ENCODE results near the gene SMU1.
"Not testable (repeated sequence)": the region's sequence is repeated elsewhere in the genome, so short reads cannot be mapped to it uniquely, and the experiment has no call there.

Gene SMU1

DNA sequence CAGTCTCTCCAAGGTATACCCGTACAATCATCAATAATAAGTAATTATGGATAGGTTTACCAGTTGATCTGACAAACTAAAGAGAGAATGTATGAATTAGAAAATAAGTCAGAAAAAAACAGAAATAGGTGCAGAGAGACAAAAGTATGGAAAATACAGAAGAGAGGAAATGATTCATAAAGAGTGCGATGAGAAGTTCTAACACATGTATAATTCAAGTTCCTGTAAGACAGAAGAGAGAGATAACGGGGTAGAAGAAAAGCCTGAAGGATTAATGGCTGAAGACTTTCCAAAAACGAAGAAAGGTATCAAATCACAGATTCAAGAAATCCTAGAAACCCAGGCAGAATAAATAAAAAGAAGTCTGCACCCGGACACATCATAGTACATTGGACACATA is 16.2 kb upstream of the SMU1 start:
- Histone ChIP-seq H3K79me2 (ENCODE audit: low read length) (no peaks in the 10 kb centered on the region), H4K20me1 (ENCODE audit: insufficient read depth, low read length) (no peaks in the 10 kb centered on the region), H3K9me3 (ENCODE audit: insufficient read depth, low read length) (no peaks in the 10 kb centered on the region), H3K36me3 (replicated peaks; ENCODE audit: low read depth, low read length) (no peaks in the 10 kb centered on the region), H3K4me3 (ENCODE audit: low read length) (no peak overlapping the region), H3K27me3 (ENCODE audit: low read depth, low read length) (no peaks in the 10 kb centered on the region), H2AFZ (ENCODE audit: low read depth, low read length) (no peak overlapping the region), H3K4me2 (ENCODE audit: low read length) (no peak overlapping the region), H3K27ac (ENCODE audit: low read length) (no peak overlapping the region), H3K4me1 (ENCODE audit: low read length) (no peaks in the 10 kb centered on the region), H3K9ac (ENCODE audit: low read length) (no peak overlapping the region)
- TF ChIP-seq EZH2phosphoT487 (IDR thresholded peaks at IDR 0.05; ENCODE audit: low read depth) = no peak

DNA sequence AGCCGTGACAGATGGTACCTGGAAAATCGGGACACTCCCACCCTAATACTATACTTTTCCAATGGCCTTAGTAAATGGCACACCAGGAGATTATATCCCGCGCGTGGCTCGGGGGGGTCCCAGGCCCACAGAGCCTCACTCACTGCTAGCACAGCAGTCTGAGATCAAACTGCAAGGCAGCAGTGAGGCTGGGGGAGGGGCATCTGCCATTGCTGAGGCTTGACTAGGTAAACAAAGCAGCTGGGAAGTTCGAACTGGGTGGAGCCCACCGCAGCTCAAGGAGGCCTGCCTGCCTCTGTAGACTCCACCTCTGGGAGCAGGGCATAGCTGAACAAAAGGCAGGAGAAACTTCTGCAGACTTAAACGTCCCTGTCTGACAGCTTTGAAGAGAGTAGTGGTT is 9.2 kb upstream of the SMU1 start:
- H3K9ac ChIP-seq (ENCODE audit: low read length); H3K27me3 ChIP-seq (ENCODE audit: low read depth, low read length); H3K4me3 ChIP-seq (ENCODE audit: low read length); H3K4me2 ChIP-seq (ENCODE audit: low read length); H3K36me3 ChIP-seq (replicated peaks; ENCODE audit: low read depth, low read length); H2AFZ ChIP-seq (ENCODE audit: low read depth, low read length); H3K79me2 ChIP-seq (ENCODE audit: low read length); H4K20me1 ChIP-seq (ENCODE audit: insufficient read depth, low read length); H3K9me3 ChIP-seq (ENCODE audit: insufficient read depth, low read length); H3K27ac ChIP-seq (ENCODE audit: low read length): not testable (repeated sequence)
- H3K4me1 ChIP-seq (ENCODE audit: low read length) = peaks cover 27% of the 10 kb centered on the region

DNA sequence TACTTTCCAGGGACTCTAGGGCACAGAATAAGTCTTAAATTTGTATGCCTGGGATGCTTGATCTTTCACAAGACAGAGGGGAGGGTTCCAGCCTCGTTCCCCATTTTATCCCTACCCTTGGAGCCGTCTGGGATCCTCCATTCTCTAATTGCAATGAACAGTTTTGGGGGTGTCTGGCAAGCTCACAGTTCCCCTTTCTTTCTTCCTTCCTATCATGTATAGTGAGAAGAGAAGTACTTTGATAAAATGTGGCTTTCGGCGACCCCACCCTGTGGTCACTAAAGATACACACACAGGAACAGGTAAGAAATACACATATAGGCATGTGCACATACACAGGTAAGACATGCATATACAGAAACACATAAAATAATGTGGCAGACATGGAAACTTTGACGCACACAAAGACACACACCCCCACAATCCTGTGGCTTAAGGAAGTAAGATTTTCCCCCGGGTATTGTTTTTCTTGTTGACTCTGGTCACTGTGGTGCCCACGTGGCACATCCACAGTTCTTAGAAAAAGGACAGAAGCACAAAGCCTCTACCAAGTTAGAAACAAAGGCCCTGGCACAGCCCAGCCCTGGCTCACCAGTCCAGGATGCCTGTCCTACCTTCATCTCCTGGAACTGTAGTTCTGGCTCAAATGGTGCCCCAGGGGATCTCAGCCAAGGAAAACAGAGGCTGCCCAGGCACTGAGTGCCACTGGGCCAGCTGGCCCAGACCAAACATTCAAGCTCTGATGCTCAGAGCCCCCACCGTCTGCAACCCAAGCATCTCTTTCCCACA is 6.3 kb upstream of the SMU1 start:
- H3K27ac ChIP-seq (ENCODE audit: low read length) = no peak overlapping the region
- no peak overlapping the region for H3K4me2 ChIP-seq (ENCODE audit: low read length)

GRCh38 chr9:33082128-33082527 is 5.7 kb upstream of the SMU1 start:
- no peak overlapping the region for H3K27ac ChIP-seq (ENCODE audit: low read length)
- H3K9ac ChIP-seq (ENCODE audit: low read length) = no peak overlapping the region
- peaks cover 30% of the 10 kb centered on the region for H3K4me1 ChIP-seq (ENCODE audit: low read length)
- no peaks in the 10 kb centered on the region for H3K27me3 ChIP-seq (ENCODE audit: low read depth, low read length)
- no peaks in the 10 kb centered on the region for H3K36me3 ChIP-seq (replicated peaks; ENCODE audit: low read depth, low read length)
- no peak overlapping the region for H2AFZ ChIP-seq (ENCODE audit: low read depth, low read length)
- TF ChIP-seq EZH2phosphoT487 (IDR thresholded peaks at IDR 0.05; ENCODE audit: low read depth) (no peak), CTCF (IDR thresholded peaks at IDR 0.05; ENCODE audit: low read depth, low read length) (no peak)
- H3K79me2 ChIP-seq (ENCODE audit: low read length) = no peaks in the 10 kb centered on the region
- no peaks in the 10 kb centered on the region for H4K20me1 ChIP-seq (ENCODE audit: insufficient read depth, low read length)
- H3K4me2 ChIP-seq (ENCODE audit: low read length) = no peak overlapping the region
- H3K4me3 ChIP-seq (ENCODE audit: low read length) = no peak overlapping the region
- no peaks in the 10 kb centered on the region for H3K9me3 ChIP-seq (ENCODE audit: insufficient read depth, low read length)

More for the DNA sequence above, 6.3 kb upstream of the SMU1 start:
- no peak overlapping the region for H3K4me3 ChIP-seq (ENCODE audit: low read length)
- no peak overlapping the region for H3K9ac ChIP-seq (ENCODE audit: low read length)
- no peaks in the 10 kb centered on the region for H4K20me1 ChIP-seq (ENCODE audit: insufficient read depth, low read length)
- TF ChIP-seq CTCF (IDR thresholded peaks at IDR 0.05; ENCODE audit: low read depth, low read length) (no peak), EZH2phosphoT487 (IDR thresholded peaks at IDR 0.05; ENCODE audit: low read depth) (no peak)
- no peak overlapping the region for H2AFZ ChIP-seq (ENCODE audit: low read depth, low read length)
- no peaks in the 10 kb centered on the region for H3K9me3 ChIP-seq (ENCODE audit: insufficient read depth, low read length)
- no peaks in the 10 kb centered on the region for H3K79me2 ChIP-seq (ENCODE audit: low read length)
- no peaks in the 10 kb centered on the region for H3K27me3 ChIP-seq (ENCODE audit: low read depth, low read length)
- no peaks in the 10 kb centered on the region for H3K36me3 ChIP-seq (replicated peaks; ENCODE audit: low read depth, low read length)
- H3K4me1 ChIP-seq (ENCODE audit: low read length) = peaks cover 27% of the 10 kb centered on the region

DNA sequence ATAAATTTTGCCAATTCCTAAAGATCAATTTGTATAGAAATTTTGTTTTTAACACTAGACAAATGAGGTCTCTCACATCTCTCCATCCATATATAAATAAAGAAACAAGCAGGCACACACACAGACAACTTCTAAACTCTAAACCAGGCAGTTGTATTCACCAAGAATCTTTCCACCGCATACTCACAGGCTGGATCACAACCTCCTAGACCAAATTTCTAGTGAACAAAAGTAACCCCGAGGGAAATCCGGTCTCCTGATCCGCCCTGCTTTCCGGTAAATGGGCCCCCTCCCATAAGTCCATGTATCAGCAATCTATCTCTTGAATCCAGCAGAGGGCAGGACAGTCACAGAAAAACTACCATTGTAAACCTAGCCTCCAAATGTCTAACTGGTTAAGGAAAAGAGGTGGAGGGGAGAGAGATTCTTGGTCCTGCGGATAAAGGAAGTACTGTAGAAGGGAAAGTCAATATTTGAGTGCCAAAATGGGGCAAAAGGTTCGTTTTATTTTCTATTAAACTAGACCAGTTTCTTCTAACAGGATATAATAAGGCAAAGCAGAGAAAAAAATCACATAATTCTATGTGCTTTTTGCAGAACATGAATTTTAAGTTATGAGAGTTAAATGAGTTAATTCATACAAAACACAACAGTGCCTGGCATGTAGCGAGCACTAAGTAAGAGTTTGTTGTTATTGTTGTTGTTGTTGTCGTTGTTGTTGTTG is 4.8 kb upstream of the SMU1 start:
- Histone ChIP-seq H3K27me3 (ENCODE audit: low read depth, low read length) (no peaks in the 10 kb centered on the region), H3K36me3 (replicated peaks; ENCODE audit: low read depth, low read length) (no peaks in the 10 kb centered on the region), H4K20me1 (ENCODE audit: insufficient read depth, low read length) (no peaks in the 10 kb centered on the region), H3K4me3 (ENCODE audit: low read length) (peak overlapping the region; percentile 70), H3K4me1 (ENCODE audit: low read length) (peaks cover 32% of the 10 kb centered on the region), H3K27ac (ENCODE audit: low read length) (no peak overlapping the region), H3K79me2 (ENCODE audit: low read length) (peaks cover 3% of the 10 kb centered on the region), H3K4me2 (ENCODE audit: low read length) (peak overlapping the region; percentile 87), H3K9ac (ENCODE audit: low read length) (peak overlapping the region; percentile 58), H2AFZ (ENCODE audit: low read depth, low read length) (peak overlapping the region; percentile 79; the same call in 1 of the 2 replicates), H3K9me3 (ENCODE audit: insufficient read depth, low read length) (no peaks in the 10 kb centered on the region)
- peak; percentile 95 for TF ChIP-seq CTCF (IDR thresholded peaks at IDR 0.05; ENCODE audit: low read depth, low read length)
- no peak for TF ChIP-seq EZH2phosphoT487 (IDR thresholded peaks at IDR 0.05; ENCODE audit: low read depth)
